GM12872 (cell line): ENCODE measurements around the gene PPP1R16B.

Source experiments
- TF ChIP-seq, protein P1 (sequence below): IDR thresholded peaks from 3 replicates; pipeline ENCODE4 v1.5.1; 2011; ENCODE audit warnings: low read depth, mild to moderate bottlenecking, low read length, moderate library complexity; ENCODE audit not compliant: insufficient read depth

PPP1R16B gene

DNA sequence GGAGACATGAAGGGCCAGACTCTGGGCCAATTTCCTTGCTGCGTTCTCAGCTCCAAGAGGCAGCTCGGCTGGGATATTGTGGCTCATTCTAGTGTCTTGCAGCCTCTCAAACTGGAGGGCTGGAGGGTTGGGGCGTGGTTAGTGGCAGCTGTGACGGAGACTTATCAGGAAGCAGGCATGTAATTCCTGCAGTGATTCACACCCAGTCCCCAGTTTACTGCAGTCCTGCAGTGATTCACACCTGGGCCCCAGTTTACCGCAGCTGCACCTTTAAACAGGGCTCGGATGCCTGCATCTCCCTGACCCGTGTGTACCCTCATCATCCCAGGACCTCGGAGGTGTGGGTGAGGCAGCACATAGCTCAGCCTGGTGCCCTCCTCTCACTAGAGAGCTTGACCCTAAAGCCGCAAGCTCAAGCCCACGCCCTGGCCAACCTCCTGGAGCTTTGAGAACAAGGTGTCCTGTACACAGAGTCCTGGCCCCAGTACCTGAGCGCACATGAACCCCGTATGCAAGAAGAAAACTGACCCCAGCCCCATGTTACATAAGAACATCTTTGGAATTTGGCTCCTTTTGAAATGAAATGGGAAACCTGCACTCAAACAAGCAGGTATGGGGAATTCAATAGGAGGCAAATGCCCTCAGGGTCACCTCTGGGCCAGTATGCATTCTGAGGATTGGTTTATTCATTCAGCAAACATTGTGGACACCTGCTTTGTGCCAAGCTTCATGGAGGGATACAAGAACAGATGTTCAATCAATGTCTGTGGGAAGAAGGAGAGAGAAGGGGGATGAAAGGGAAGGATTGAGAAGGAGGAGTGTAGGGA lies 65.4 kb downstream of the PPP1R16B start:
- TF ChIP-seq, protein P1, sequence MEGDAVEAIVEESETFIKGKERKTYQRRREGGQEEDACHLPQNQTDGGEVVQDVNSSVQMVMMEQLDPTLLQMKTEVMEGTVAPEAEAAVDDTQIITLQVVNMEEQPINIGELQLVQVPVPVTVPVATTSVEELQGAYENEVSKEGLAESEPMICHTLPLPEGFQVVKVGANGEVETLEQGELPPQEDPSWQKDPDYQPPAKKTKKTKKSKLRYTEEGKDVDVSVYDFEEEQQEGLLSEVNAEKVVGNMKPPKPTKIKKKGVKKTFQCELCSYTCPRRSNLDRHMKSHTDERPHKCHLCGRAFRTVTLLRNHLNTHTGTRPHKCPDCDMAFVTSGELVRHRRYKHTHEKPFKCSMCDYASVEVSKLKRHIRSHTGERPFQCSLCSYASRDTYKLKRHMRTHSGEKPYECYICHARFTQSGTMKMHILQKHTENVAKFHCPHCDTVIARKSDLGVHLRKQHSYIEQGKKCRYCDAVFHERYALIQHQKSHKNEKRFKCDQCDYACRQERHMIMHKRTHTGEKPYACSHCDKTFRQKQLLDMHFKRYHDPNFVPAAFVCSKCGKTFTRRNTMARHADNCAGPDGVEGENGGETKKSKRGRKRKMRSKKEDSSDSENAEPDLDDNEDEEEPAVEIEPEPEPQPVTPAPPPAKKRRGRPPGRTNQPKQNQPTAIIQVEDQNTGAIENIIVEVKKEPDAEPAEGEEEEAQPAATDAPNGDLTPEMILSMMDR = no peak

GRCh38 chr20:38871560-38871953 lies 66.1 kb downstream of the PPP1R16B start:
- TF ChIP-seq, protein P1 = no peak

- TF ChIP-seq, protein P1 = no peak
Measured at GRCh38 chr20:38872036-38872435, 66.5 kb downstream of the PPP1R16B start.

- TF ChIP-seq, protein P1 = no peak
Measured at GRCh38 chr20:38872491-38873049, 67.1 kb downstream of the PPP1R16B start.

DNA sequence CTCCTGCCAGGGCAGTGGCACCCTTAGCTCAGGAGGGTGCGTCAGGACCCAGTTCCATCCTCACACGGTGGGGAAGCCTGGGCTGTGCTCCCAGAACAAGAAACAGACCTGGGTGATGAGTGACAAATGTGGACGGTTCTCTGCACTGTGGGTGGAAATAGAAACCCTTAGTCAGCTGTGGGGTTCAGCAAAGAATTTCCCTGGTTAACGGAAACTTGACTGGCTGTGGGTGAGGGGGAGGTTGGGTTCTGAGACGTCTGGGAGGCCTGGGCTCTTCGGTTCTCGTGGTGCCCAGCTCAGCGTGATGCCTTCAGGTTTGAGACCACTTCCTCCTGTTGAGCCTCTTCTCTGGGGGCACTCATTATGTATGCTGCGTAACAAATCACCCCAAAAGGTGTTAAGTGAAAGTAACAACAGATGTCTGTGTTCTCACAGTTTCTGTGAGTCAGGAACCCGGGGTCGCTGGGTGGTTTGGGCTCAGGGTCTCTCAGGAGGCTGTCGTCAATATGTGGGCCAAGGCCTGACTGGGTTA lies 67.6 kb downstream of the PPP1R16B start:
- TF ChIP-seq, protein P1 = no peak

DNA sequence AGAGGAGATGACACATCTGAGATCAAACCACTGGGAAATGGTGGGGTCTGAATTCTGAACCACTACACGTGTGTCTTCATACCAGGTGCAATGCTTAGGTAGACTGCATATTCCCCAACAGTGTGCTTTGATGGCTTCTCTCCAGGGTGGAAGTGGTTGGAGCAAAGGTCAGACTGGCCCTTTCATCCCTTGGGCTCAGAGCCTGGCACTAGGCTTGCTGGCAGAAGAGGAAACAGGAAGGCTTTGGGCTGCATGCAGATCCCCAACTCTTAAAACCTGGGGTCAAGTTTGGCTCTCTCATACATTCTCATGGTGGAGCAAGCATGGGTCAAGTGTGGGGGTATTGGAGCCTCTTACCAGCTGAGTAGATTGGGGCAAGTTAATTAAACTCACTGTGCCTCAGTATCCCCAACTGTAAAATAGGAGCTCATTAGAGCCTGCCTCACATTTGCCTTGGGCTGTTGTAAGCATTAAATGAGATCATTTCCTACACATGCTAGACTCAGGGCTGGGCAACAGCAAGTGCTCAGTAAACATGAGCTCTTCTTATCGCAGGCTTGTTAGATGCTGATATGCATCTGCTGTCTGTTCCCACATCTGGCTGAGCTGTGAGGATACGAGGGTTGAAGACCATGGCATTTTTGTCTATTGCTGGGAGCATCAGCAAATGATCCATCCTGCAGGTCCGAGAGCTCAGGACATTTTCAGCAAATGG lies 69.1 kb downstream of the PPP1R16B start:
- TF ChIP-seq, protein P1 = no peak

GRCh38 chr20:38875175-38875993 lies 69.9 kb downstream of the PPP1R16B start:
- TF ChIP-seq, protein P1 = no peak
